ENCODE data around the gene INKA2.
A peak's percentile ranks its signal among the peaks of the same experiment; 100 is the strongest.

The INKA2 gene

GRCh38 chr1:111762332-111762731, 23.1 kb upstream of the INKA2 start:
- DNase-seq (ENCODE audit: insufficient read length, low spot score), result no peak
- peak; percentile 77 for FAIRE-seq
- no peak for TF ChIP-seq POLR2A (IDR thresholded peaks at IDR 0.05; ENCODE audit: low read depth, low read length)

- DNase-seq (ENCODE audit: insufficient read length, low spot score) (no peak), FAIRE-seq (peak; percentile 6)
- TF ChIP-seq POLR2A (IDR thresholded peaks at IDR 0.05; ENCODE audit: low read depth, low read length), result no peak
Observed at GRCh38 chr1:111761717-111762116, 22.5 kb upstream of the INKA2 start.

GRCh38 chr1:111758373-111758772, 19.2 kb upstream of the INKA2 start:
- FAIRE-seq (no peak), DNase-seq (ENCODE audit: insufficient read length, low spot score) (no peak)
- TF ChIP-seq POLR2A (IDR thresholded peaks at IDR 0.05; ENCODE audit: low read depth, low read length), result no peak

GRCh38 chr1:111756124-111756513, 16.9 kb upstream of the INKA2 start:
- no peak for TF ChIP-seq POLR2A (IDR thresholded peaks at IDR 0.05; ENCODE audit: low read depth, low read length)
- no peak for DNase-seq (ENCODE audit: insufficient read length, low spot score)
- no peak for FAIRE-seq

- TF ChIP-seq POLR2A (IDR thresholded peaks at IDR 0.05; ENCODE audit: low read depth, low read length), result peak; percentile 78
- DNase-seq (ENCODE audit: insufficient read length, low spot score) (peak; percentile 85), FAIRE-seq (peak; percentile 20)
Observed at GRCh38 chr1:111755331-111756123, 16.3 kb upstream of the INKA2 start, which contains the start of gene DDX20. Gene DDX20 (plus strand): TSS chr1:111755901. CDS start chr1:111755925, 24 bp downstream.

- TF ChIP-seq POLR2A (IDR thresholded peaks at IDR 0.05; ENCODE audit: low read depth, low read length), result no peak
- FAIRE-seq (no peak), DNase-seq (ENCODE audit: insufficient read length, low spot score) (peak; percentile 64)
Observed at GRCh38 chr1:111754984-111755330, 15.8 kb upstream of the INKA2 start.

- DNase-seq (ENCODE audit: insufficient read length, low spot score) (no peak), FAIRE-seq (no peak)
- TF ChIP-seq POLR2A (IDR thresholded peaks at IDR 0.05; ENCODE audit: low read depth, low read length), result no peak
Observed at GRCh38 chr1:111751906-111752575, 12.8 kb upstream of the INKA2 start.

- no peak for TF ChIP-seq POLR2A (IDR thresholded peaks at IDR 0.05; ENCODE audit: low read depth, low read length)
- no peak for FAIRE-seq
- no peak for DNase-seq (ENCODE audit: insufficient read length, low spot score)
Observed at GRCh38 chr1:111750856-111751255, 11.7 kb upstream of the INKA2 start.

GRCh38 chr1:111749628-111750027, 10.4 kb upstream of the INKA2 start:
- FAIRE-seq (no peak), DNase-seq (ENCODE audit: insufficient read length, low spot score) (no peak)
- TF ChIP-seq POLR2A (IDR thresholded peaks at IDR 0.05; ENCODE audit: low read depth, low read length), result no peak

- no peak for FAIRE-seq
- DNase-seq (ENCODE audit: insufficient read length, low spot score), result no peak
- TF ChIP-seq POLR2A (IDR thresholded peaks at IDR 0.05; ENCODE audit: low read depth, low read length), result no peak
Observed at GRCh38 chr1:111747947-111748346, 8.8 kb upstream of the INKA2 start.

GRCh38 chr1:111747282-111747734, 8.1 kb upstream of the INKA2 start:
- peak; percentile 63 for DNase-seq (ENCODE audit: insufficient read length, low spot score)
- no peak for TF ChIP-seq POLR2A (IDR thresholded peaks at IDR 0.05; ENCODE audit: low read depth, low read length)
- no peak for FAIRE-seq

- no peak for FAIRE-seq
Observed at GRCh38 chr1:111746614-111746999, 7.4 kb upstream of the INKA2 start.

GRCh38 chr1:111745675-111746613, 6.7 kb upstream of the INKA2 start:
- TF ChIP-seq POLR2A (IDR thresholded peaks at IDR 0.05; ENCODE audit: low read depth, low read length), result no peak
- FAIRE-seq (no peak), DNase-seq (ENCODE audit: insufficient read length, low spot score) (no peak)

More at GRCh38 chr1:111746614-111746999, 7.4 kb upstream of the INKA2 start:
- no peak for TF ChIP-seq POLR2A (IDR thresholded peaks at IDR 0.05; ENCODE audit: low read depth, low read length)
- DNase-seq (ENCODE audit: insufficient read length, low spot score), result no peak

- FAIRE-seq, result no peak
- DNase-seq (ENCODE audit: insufficient read length, low spot score), result no peak
- no peak for TF ChIP-seq POLR2A (IDR thresholded peaks at IDR 0.05; ENCODE audit: low read depth, low read length)
Observed at GRCh38 chr1:111743679-111744101, 4.5 kb upstream of the INKA2 start.

Data from H54 (cell line).